SU-DHL-6 (cell line): ENCODE data around the gene TBRG1.

Source experiments
- H2AFZ ChIP-seq: fragments of 200-600 bp; sonication (generic); 2 replicates; pipeline ENCODE4 v1.6.1; 2014; ENCODE audit warnings: low read depth, mild to moderate bottlenecking, moderate library complexity, mixed read lengths, antibody characterized with exemption, low read length; ENCODE audit not compliant: severe bottlenecking
- H3F3A ChIP-seq: fragments of 200-600 bp; shearing (Covaris generic); 2 replicates; pipeline ENCODE4 v1.6.0; 2016; ENCODE audit warnings: antibody characterized with exemption, mild to moderate bottlenecking; ENCODE audit not compliant: insufficient read depth
- H3K27ac ChIP-seq: fragments of 200-600 bp; sonication (generic); 2 replicates; pipeline ENCODE4 v1.5.1; 2016; ENCODE audit warnings: low read depth, mild to moderate bottlenecking, low read length, moderate library complexity, mixed read lengths
- H3K27me3 ChIP-seq: fragments of 200-600 bp; sonication (generic), shearing (Covaris generic); 2 replicates; pipeline ENCODE4 v1.6.0; 2014; ENCODE audit warnings: mild to moderate bottlenecking, low read length
- H3K36me3 ChIP-seq: fragments of 200-600 bp; sonication (generic); 2 replicates; pipeline ENCODE4 v1.6.1; 2014; ENCODE audit warnings: mild to moderate bottlenecking, low read length, mixed read lengths
- H3K4me2 ChIP-seq: fragments of 300-600, 200-600 bp; shearing (Covaris generic), sonication (generic); 2 replicates; pipeline ENCODE4 v1.6.0; 2014; ENCODE audit warnings: low read length, low read depth, mild to moderate bottlenecking; ENCODE audit not compliant: poor library complexity, severe bottlenecking
- H3K4me3 ChIP-seq: fragments of 200-600 bp; sonication (generic); 2 replicates; pipeline ENCODE4 v1.5.1; 2014; ENCODE audit warnings: antibody characterized with exemption, low read length, mild to moderate bottlenecking, mixed read lengths; ENCODE audit not compliant: insufficient read depth, poor library complexity, severe bottlenecking
- H3K79me2 ChIP-seq: fragments of 200-600 bp; sonication (generic); 2 replicates; pipeline ENCODE4 v1.6.1; 2014; ENCODE audit warnings: mild to moderate bottlenecking, low read length, moderate library complexity; ENCODE audit not compliant: insufficient read depth
- H3K9ac ChIP-seq: fragments of 200-600 bp; sonication (generic); 2 replicates; pipeline ENCODE4 v1.7.0; 2014; ENCODE audit warnings: mild to moderate bottlenecking, low read length
- H3K9me2 ChIP-seq: fragments of 200-600 bp; sonication (generic); replicated peaks from 2 replicates; pipeline ENCODE4 v1.6.1; 2014; ENCODE audit warnings: low read length; ENCODE audit not compliant: insufficient read depth
- H3K9me3 ChIP-seq: fragments of 200-600 bp; sonication (generic); 2 replicates; pipeline ENCODE4 v1.6.1; 2014; ENCODE audit warnings: low read length, mixed read lengths; ENCODE audit not compliant: insufficient read depth
- H4K20me1 ChIP-seq: fragments of 200-600 bp; sonication (generic); 2 replicates; pipeline ENCODE4 v1.6.1; 2014; ENCODE audit warnings: low read depth, mild to moderate bottlenecking, antibody characterized with exemption, low read length, moderate library complexity, mixed read lengths
- CTCF ChIP-seq: fragments of 200-600 bp; sonication (generic); IDR thresholded peaks from one replicate; pipeline ENCODE4 v1.5.1; 2017; ENCODE audit warnings: antibody characterized with exemption, mild to moderate bottlenecking, low read length, moderate library complexity; ENCODE audit not compliant: insufficient read depth, poor library complexity, severe bottlenecking
- EZH2phosphoT487 ChIP-seq: fragments of 200-600 bp; sonication (generic), shearing (Covaris generic); conservative IDR thresholded peaks from 2 replicates; pipeline ENCODE4 v1.6.1; 2018; ENCODE audit warnings: mild to moderate bottlenecking, antibody characterized with exemption, low read length, moderate library complexity, mixed read lengths

The TBRG1 gene

GRCh38 chr11:124625504-124626168 lies 3.0 kb downstream of the TBRG1 start:
- Histone ChIP-seq H3F3A (no peaks in the 10 kb centered on the region), H3K36me3 (peaks cover 42% of the 10 kb centered on the region), H2AFZ (no peak overlapping the region), H3K27me3 (no peaks in the 10 kb centered on the region), H3K9me2 (no peaks in the 10 kb centered on the region), H3K27ac (no peak overlapping the region), H3K79me2 (peaks cover 30% of the 10 kb centered on the region), H3K9me3 (no peaks in the 10 kb centered on the region), H3K9ac (no peak overlapping the region), H3K4me2 (no peak overlapping the region), H3K4me3 (no peak overlapping the region), H4K20me1 (no peaks in the 10 kb centered on the region; the same call in 1 of the 2 replicates)
- TF ChIP-seq CTCF (no peak), EZH2phosphoT487 (no peak)

- Histone ChIP-seq H3K4me3 (no peak overlapping the region), H3K9me2 (no peaks in the 10 kb centered on the region), H4K20me1 (no peaks in the 10 kb centered on the region; the same call in 1 of the 2 replicates), H3K79me2 (peaks cover 30% of the 10 kb centered on the region), H3K9ac (no peak overlapping the region), H3F3A (no peaks in the 10 kb centered on the region), H3K36me3 (peaks cover 52% of the 10 kb centered on the region), H3K27ac (no peak overlapping the region), H3K9me3 (no peaks in the 10 kb centered on the region), H3K27me3 (no peaks in the 10 kb centered on the region), H3K4me2 (no peak overlapping the region), H2AFZ (no peak overlapping the region)
- TF ChIP-seq CTCF (no peak), EZH2phosphoT487 (no peak)
Observed at GRCh38 chr11:124627546-124627945, 4.9 kb downstream of the TBRG1 start.

- Histone ChIP-seq H3K79me2 (peaks cover 7% of the 10 kb centered on the region), H3K4me3 (no peak overlapping the region), H3K27me3 (no peaks in the 10 kb centered on the region), H3F3A (no peaks in the 10 kb centered on the region), H3K4me2 (no peak overlapping the region), H3K36me3 (peaks cover 49% of the 10 kb centered on the region), H3K9me3 (no peaks in the 10 kb centered on the region), H3K9ac (no peak overlapping the region), H2AFZ (no peak overlapping the region), H3K9me2 (no peaks in the 10 kb centered on the region), H3K27ac (no peak overlapping the region), H4K20me1 (no peaks in the 10 kb centered on the region; the same call in 1 of the 2 replicates)
- TF ChIP-seq EZH2phosphoT487 (no peak), CTCF (no peak)
Observed at GRCh38 chr11:124629961-124630360, 7.3 kb downstream of the TBRG1 start.
